ENCODE results near the gene GAREM1. TPM values are rescaled to one million over a fixed set of nuclear protein-coding genes. Genes with fewer than 3 reads are reported as not detected.

GAREM1 gene
- total RNA-seq, 6 donors from 2014 or later = 8.1 to 21.0 (median 13.7) TPM

DNA sequence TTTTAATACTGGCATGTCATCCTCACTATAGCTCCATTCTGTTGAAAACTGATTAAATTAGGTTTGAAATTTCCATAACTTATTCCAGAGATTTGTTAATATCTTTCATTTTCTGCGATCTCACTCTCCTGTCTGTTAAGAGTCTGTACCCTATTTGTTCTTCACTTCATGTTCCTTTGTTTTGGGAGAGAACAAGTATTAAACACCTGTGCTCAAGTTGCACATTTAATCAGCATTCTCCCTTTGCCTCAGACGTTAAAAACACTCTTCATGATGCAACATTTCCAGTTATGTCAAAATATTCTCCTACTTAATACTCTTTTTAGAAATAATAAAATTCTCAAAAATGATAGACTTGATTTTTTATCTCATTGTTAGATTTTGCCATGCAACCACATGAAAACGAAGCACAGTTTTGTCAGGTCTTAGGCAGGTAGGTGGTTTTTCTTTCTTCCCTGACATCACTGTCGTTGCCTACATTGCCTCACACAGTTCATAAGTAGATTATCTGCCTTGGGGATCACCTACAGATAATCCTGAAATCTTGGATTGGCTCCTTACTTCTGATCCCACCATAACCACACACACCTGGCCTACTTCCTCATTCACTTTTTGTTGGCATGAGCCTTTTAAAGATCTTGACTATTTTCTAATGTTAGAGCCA is 109.9 kb downstream of the GAREM1 start:
- DNase-seq = no peak
- TF ChIP-seq EP300 (IDR thresholded peaks at IDR 0.05) = no peak
- no peak for TF ChIP-seq POLR2AphosphoS5 (IDR thresholded peaks at IDR 0.05)
- TF ChIP-seq POLR2A (IDR thresholded peaks at IDR 0.05) = no peak
- TF ChIP-seq, protein P1, sequence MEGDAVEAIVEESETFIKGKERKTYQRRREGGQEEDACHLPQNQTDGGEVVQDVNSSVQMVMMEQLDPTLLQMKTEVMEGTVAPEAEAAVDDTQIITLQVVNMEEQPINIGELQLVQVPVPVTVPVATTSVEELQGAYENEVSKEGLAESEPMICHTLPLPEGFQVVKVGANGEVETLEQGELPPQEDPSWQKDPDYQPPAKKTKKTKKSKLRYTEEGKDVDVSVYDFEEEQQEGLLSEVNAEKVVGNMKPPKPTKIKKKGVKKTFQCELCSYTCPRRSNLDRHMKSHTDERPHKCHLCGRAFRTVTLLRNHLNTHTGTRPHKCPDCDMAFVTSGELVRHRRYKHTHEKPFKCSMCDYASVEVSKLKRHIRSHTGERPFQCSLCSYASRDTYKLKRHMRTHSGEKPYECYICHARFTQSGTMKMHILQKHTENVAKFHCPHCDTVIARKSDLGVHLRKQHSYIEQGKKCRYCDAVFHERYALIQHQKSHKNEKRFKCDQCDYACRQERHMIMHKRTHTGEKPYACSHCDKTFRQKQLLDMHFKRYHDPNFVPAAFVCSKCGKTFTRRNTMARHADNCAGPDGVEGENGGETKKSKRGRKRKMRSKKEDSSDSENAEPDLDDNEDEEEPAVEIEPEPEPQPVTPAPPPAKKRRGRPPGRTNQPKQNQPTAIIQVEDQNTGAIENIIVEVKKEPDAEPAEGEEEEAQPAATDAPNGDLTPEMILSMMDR (IDR thresholded peaks at IDR 0.05) = no peak
- Histone ChIP-seq H3K27me3 (no peaks in the 10 kb centered on the region), H3K4me3 (no peak overlapping the region), H3K9me3 (no peaks in the 10 kb centered on the region), H3K4me1 (peaks cover 0 to 13% (median 1%) of the 10 kb centered on the region in 4 donors), H3K36me3 (no peaks in the 10 kb centered on the region), H3K27ac (peak overlapping the region in 1 of 4 donors; percentile 27)
- 61 to 66% methylated on average over 4 of the region's 4 CpGs for WGBS, 2 donors
- ATAC-seq (ENCODE audit: low FRiP score in 2 of 2) = no peak

DNA sequence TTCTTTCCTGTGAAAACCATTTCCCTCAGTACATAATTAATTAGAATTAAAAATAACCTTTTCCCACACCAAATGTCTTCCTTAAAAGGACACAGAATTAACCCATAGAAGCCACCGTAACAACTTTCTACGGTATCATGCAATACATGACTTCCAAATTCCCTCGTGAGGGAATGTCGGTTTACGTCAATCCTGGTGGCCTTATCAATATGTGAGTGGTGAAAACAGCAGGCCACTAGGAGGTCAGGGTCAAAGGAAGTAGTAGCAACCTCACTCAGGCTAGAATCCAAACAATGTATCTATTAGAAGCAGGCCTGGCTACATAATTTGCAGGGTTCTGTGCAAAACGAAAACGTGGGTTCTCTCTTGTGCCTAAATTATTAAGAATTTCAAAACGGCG is 112.2 kb downstream of the GAREM1 start:
- WGBS, 2 donors = 84 to 86% methylated on average over 9 of the region's 9 CpGs
- Histone ChIP-seq H3K9me3 (no peaks in the 10 kb centered on the region), H3K27me3 (no peaks in the 10 kb centered on the region), H3K4me1 (peaks cover 0 to 13% (median 2%) of the 10 kb centered on the region in 4 donors), H3K27ac (no peak overlapping the region), H3K4me3 (no peak overlapping the region), H3K36me3 (no peaks in the 10 kb centered on the region)
- ATAC-seq (ENCODE audit: low FRiP score in 2 of 2) (no peak), DNase-seq (no peak)
- TF ChIP-seq, protein P1 (IDR thresholded peaks at IDR 0.05) = no peak
- TF ChIP-seq EP300 (IDR thresholded peaks at IDR 0.05) (no peak), POLR2A (IDR thresholded peaks at IDR 0.05) (no peak), POLR2AphosphoS5 (IDR thresholded peaks at IDR 0.05) (no peak)

DNA sequence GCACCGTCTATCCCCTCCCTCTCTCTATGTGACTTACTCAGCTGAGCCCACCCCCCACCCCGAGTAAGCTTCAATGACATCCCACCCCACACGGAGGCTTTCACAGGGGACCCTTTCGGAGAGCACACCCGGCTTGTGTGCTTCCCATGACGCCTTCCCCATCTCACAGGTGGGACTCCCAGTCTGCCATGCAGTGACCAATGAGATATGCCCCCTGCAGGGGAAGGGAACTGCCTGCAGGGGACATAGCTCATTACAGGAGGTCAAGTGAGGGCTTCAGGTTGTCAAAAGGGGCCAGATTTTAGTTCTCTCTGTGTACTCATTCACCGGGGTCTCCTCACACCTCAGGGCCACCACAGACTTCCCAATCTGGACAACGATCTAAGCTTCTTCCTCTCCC is 112.6 kb downstream of the GAREM1 start:
- Histone ChIP-seq H3K4me3 (no peak overlapping the region), H3K9me3 (no peaks in the 10 kb centered on the region), H3K4me1 (peaks cover 0 to 13% (median 2%) of the 10 kb centered on the region in 4 donors), H3K27ac (no peak overlapping the region), H3K36me3 (no peaks in the 10 kb centered on the region), H3K27me3 (no peaks in the 10 kb centered on the region)
- DNase-seq (no peak), ATAC-seq (ENCODE audit: low FRiP score in 2 of 2) (no peak)
- TF ChIP-seq POLR2A (IDR thresholded peaks at IDR 0.05) = no peak
- TF ChIP-seq, protein P1 (IDR thresholded peaks at IDR 0.05) = no peak
- 79 to 81% methylated on average over 8 of the region's 8 CpGs for WGBS, 2 donors

DNA sequence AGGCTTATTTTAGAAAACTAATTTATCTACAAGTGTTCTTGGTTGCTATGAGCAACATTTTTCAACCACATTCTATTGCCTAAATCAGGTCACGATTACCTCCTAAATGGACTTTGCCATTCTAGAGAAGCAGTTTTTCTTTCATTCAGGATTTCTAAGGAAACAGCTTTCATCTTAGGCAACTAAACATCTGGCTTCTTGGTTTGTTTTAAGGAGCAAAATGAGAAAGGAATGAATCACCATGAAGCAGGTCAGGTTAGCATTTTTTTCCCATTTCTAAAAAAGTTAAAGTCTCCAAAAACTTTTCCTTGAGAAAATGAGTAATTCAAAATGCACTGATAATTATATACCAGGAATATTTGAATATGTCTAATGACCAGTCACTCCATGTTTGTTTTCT is 114.8 kb downstream of the GAREM1 start:
- DNase-seq (no peak), ATAC-seq (ENCODE audit: low FRiP score in 2 of 2) (no peak)
- no peak overlapping the region for H3K4me3 ChIP-seq
- no peak for TF ChIP-seq POLR2AphosphoS5 (IDR thresholded peaks at IDR 0.05)
- no peak for TF ChIP-seq EP300 (IDR thresholded peaks at IDR 0.05)
- TF ChIP-seq POLR2A (IDR thresholded peaks at IDR 0.05) = no peak
- TF ChIP-seq, protein P1 (IDR thresholded peaks at IDR 0.05) = no peak
- H3K36me3 ChIP-seq = no peaks in the 10 kb centered on the region
- H3K27me3 ChIP-seq = no peaks in the 10 kb centered on the region
- H3K4me1 ChIP-seq = peaks cover 0 to 5% (median 3%) of the 10 kb centered on the region in 4 donors
- no peak overlapping the region for H3K27ac ChIP-seq
- H3K9me3 ChIP-seq = no peaks in the 10 kb centered on the region
- WGBS, 2 donors = 53 to 68% methylated on average over 1 of the region's 1 CpG

DNA sequence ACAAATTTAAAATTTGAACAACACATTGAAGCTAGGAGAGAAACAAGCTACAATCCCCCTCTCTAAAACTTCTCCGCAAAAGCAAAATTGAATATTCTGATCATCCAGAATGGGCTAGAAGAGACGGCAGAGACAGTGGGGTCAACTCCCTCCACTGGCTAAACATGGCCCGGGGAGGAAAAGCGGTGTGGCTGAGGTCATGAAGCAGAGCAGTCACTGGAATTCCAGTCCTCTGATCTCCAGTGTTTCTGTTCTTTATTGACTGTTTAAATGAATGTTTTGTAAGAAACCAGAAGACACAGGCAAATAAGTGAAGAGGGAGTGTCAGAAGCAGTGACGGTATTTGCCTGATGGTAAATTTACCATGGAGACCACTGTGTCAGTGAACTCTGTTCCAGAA is 116.2 kb downstream of the GAREM1 start:
- ATAC-seq (ENCODE audit: low FRiP score in 2 of 2) (no peak), DNase-seq (no peak)
- H3K9me3 ChIP-seq = no peaks in the 10 kb centered on the region
- no peaks in the 10 kb centered on the region for H3K27me3 ChIP-seq
- H3K36me3 ChIP-seq = no peaks in the 10 kb centered on the region
- WGBS, 2 donors = 93 to 96% methylated on average over 5 of the region's 5 CpGs
- TF ChIP-seq POLR2A (IDR thresholded peaks at IDR 0.05) (no peak), EP300 (IDR thresholded peaks at IDR 0.05) (no peak)
- H3K4me1 ChIP-seq = peaks cover 2 to 7% (median 5%) of the 10 kb centered on the region in 4 donors
- no peak overlapping the region for H3K27ac ChIP-seq
- H3K4me3 ChIP-seq = no peak overlapping the region

All from upper lobe of left lung (tissue), 6 donors.